GM20000 (cell line): ENCODE measurements around the gene NPC1.
A peak's percentile ranks its signal among the peaks of the same experiment; 100 is the strongest.

Source experiments
- DNase-seq: peaks from one replicate; pipeline ENCODE4 v3.0.0; 2012; ENCODE audit warnings: low spot score
- CTCF ChIP-seq: IDR thresholded peaks from 2 replicates; pipeline ENCODE4 v1.5.1; 2012; ENCODE audit warnings: mild to moderate bottlenecking, control low read depth; ENCODE audit errors: extremely low read depth, missing control alignments

The NPC1 gene

GRCh38 chr18:23503963-23504344 lies 82.4 kb downstream of the NPC1 start:
- no peak for TF ChIP-seq CTCF
- DNase-seq = no peak

GRCh38 chr18:23503038-23503962 lies 83.0 kb downstream of the NPC1 start, which contains the start of gene RMC1:
Gene RMC1 (plus strand): TSS chr18:23503511. CDS start chr18:23503619, 108 bp downstream.
- peak; percentile 97 for DNase-seq
- no peak for TF ChIP-seq CTCF

- no peak for DNase-seq
- TF ChIP-seq CTCF = no peak
These were observed 83.7 kb downstream of the NPC1 start for GRCh38 chr18:23502516-23503037.

- TF ChIP-seq CTCF = no peak
- no peak for DNase-seq
These were observed 84.7 kb downstream of the NPC1 start for GRCh38 chr18:23501626-23502025.

- no peak for DNase-seq
- no peak for TF ChIP-seq CTCF
These were observed 87.0 kb downstream of the NPC1 start for GRCh38 chr18:23499291-23499781.

GRCh38 chr18:23498877-23499276 lies 87.4 kb downstream of the NPC1 start:
- TF ChIP-seq CTCF = peak; percentile 86
- peak; percentile 65 for DNase-seq

GRCh38 chr18:23498117-23498516 lies 88.2 kb downstream of the NPC1 start:
- TF ChIP-seq CTCF = no peak
- no peak for DNase-seq
